GM19193 (cell line): ENCODE results near the gene C10orf143.

Experiments used
- POLR2A ChIP-seq: IDR thresholded peaks from 4 replicates; pipeline ENCODE4 v1.6.1; 2011; ENCODE audit not compliant: insufficient read depth, insufficient read length; ENCODE audit errors: extremely low read depth

Gene C10orf143

DNA sequence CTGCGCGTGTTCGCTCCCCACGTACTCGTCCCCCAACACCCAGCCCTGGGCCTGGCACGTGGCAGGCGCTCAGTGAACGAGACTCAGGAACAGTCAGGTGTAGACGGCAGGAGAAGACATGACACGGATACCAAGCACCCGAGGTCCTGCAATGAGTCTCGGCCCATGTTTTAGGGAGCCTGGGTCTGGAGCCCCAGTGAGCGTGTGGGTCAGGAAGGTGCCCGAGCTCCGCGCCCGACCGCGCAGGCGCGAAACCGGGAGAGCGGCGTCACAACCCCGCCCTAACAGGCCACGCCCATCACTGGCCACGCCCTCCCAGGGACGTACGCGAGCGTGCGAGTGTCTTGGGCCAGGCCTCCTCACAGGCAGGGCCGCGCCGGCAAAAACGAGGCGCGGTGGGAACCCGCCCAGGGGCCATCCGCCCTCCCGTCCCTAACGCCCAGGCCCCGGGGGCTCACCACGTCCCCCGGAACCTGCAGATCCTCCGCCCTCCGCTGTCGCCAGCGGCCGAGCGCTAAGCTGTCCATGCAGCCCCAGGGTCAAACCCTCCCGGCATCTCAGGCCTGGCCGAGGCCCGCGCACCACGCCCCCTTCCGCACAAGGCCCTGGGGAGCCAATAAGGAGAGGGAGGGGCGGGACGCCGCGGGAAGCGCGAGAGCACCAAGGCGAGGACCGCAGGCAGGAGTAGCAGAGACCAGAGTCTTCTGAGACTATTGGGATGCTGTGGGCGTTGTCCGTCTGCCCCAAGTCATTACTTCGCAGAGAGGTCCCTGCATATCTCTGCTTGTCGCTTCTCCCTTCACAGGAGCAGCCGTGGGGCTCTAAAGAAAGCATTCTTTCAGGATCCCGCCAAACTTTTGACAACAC, at the start of gene C10orf143:
C10orf143 (minus strand) TSS at position 585 of the 867 bp plus-strand sequence; CDS start at position 527, 58 bp downstream.
- TF ChIP-seq POLR2A: peak; percentile 87

- TF ChIP-seq POLR2A: no peak
Measured at GRCh38 chr10:130159192-130159794, 48.7 kb upstream of the C10orf143 start.

- no peak for TF ChIP-seq POLR2A
Measured at GRCh38 chr10:130146042-130146441, 35.4 kb upstream of the C10orf143 start.

- no peak for TF ChIP-seq POLR2A
Measured at GRCh38 chr10:130141878-130142277, 31.2 kb upstream of the C10orf143 start.

DNA sequence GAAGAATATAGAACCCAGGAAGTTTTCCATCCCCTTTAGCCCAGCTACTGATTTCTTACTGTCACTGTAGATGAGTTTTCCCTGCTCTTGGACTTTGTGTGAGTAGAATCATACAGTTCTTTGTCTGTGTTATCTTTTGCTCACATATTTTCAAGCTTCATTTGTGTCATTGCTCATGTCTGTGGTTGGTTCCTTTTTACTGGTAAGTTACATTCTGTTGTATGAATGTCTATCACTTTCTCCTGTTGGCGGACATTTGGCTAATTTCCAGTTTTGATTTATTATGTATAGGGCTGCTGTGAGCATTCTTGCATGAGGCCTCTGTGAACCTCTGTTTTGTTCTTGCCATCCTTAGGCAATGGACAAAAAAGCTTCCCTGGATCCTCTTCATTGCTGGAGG, 30.8 kb upstream of the C10orf143 start:
- TF ChIP-seq POLR2A: no peak

GRCh38 chr10:130141038-130141437, 30.4 kb upstream of the C10orf143 start:
- no peak for TF ChIP-seq POLR2A

DNA sequence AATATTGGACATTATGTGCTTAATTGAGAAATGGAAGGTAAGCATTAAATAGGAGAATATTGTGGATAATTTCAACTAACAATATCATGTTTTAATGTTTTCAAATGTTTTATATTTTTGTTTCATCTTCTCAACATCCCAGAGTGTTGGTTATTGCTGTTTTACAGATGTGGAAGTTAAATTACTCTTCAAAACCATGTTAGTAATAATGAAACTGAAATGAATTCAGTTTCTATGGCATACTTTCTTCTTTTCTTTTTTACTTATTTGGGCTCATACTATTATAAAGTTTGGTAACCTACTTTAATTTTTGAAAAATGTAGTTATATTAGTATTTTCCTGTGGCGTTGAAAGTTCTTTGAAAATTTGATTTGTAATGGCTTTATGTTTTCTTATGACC, 29.8 kb upstream of the C10orf143 start:
- no peak for TF ChIP-seq POLR2A

DNA sequence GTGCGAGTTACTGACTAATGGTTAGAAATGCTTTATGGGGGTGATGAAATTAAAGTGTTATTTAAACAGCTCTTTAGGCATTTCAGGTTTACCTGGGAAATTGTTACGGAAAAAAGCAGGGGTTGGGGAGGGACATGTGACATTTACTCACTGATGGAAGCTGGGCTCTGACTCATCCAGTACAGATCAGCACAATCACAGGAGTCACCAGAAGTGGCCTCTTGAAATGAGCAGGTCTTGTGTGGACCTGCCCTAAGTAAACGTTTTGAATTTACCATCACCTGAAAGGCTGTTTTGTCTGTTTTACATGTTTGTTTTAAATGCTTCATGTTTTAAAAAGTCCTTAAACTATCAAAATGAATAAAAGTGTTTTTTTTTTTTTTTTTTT, 27.8 kb upstream of the C10orf143 start:
- no peak for TF ChIP-seq POLR2A

- no peak for TF ChIP-seq POLR2A
Measured at GRCh38 chr10:130137659-130138478, 27.2 kb upstream of the C10orf143 start.

GRCh38 chr10:130137090-130137448, 26.4 kb upstream of the C10orf143 start:
- TF ChIP-seq POLR2A: no peak

- TF ChIP-seq POLR2A: peak; percentile 82
Measured at GRCh38 chr10:130136226-130137089, 25.8 kb upstream of the C10orf143 start, which contains the start of gene GLRX3. GLRX3 (plus strand) TSS chr10:130136391; CDS start chr10:130136421, 30 bp downstream.

GRCh38 chr10:130135676-130136225, 25.1 kb upstream of the C10orf143 start:
- no peak for TF ChIP-seq POLR2A

DNA sequence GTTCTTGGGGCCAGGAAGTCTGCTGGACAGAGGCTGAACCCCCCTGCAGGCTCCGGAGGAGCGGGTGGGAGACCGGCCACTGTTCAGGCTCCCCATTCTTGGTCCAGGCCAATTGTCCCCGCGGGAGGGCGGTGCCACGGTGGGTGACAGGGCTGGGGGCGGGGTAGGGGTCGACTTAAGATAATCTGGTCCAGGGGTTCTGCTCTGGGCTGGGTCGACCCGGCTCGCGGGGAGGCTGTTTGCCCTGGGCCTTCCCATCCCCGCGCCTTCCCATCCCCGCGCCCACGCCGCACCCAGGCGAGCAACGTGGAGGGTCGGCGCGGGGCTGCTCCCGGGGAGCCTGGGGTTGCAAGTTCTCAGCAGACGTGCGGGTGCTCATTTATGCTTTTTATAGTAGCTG, 18.3 kb upstream of the C10orf143 start:
- TF ChIP-seq POLR2A: no peak
